Ureter (tissue), 1 donor: ENCODE data around the gene PAXX. TPM values are rescaled to one million over a fixed set of nuclear protein-coding genes. Genes with fewer than 3 reads are reported as not detected.

ENCODE experiments used
- DNase-seq: peaks from one replicate; pipeline ENCODE4 v3.0.0-alpha.2; 2020; ENCODE audit warnings: low spot score
- total RNA-seq: library from RNA; stranded (reverse); gene quantifications from one replicate; pipeline ENCODE4 v1.2.4, GENCODE V29; 2023
- donor health status: DM: yes; HTN: yes; CAD: no.

PAXX gene
- total RNA-seq, 1 donor from 2014 or later: 51.5 TPM

DNA sequence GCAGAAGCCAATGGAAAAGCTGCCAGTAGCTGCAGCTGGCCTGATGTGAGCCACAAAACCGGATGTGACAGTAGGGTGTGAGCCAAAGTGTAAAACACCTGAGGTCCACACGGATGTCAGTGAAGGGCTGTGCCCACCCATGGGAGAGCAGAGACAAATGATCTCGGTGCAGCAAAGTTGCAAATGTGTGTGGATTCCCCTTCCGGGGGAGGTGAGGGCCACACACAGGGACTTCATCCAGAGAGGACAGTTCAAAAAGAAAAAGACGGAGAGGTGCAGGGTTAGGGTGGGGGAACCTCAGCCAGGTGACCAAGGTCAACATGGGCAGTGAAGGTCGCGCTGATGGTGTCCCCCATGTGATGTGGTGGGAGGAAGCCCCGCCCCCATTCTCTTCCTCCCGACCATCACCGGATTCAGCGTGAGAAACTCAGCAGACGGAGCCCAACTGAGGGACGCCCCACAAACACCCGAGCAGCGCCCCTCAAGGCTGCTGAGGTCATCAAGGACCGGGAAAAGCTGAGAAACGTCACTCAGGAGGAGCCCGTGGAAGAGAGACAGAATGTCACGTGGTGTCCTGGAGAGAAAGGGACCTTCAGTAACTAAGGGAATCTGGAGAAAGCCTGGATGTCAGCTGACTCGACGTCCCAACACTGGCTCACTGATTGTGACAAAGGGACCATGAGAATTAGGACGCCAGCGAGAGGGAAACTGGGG is 26.3 kb upstream of the PAXX start:
- DNase-seq: no peak

DNA sequence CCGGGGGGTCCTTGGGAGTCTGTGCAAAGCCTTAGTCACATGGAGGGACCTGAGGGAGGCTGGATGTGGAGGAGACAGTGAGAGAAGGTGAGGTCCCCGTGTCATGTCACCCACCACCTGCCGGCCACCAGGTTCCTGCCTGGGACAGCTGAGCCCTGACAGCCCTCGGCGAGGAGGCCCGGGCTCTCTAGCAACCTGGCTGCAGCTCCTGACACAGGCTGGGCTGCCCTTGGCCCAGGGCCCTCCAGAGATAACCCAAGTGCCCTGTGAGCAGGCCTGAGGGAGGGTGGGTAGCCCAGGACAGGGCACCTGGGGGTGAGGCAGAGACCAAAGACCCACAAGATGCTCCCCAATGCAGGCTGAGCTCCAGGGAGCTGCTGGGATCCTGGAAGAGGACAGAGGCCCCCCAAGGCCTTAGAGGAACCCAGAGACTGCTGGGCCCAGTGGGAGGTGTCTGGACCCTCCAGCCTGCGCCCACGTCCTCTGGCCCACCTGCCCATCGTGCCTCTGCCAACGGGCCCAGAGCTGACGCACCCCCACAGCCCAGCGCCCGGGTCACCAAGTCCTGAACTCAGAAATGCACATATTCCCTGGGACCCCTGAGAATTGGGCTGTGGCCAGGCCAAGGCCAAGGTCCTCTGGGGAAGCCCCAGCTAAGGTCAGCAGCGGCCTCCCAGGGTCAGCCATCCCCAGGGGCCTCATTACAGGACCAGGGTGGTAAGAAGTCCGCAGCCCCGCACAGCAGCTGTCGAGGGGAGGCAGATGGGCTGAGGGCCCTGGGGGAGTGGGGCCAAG is 23.7 kb upstream of the PAXX start:
- DNase-seq: no peak

DNA sequence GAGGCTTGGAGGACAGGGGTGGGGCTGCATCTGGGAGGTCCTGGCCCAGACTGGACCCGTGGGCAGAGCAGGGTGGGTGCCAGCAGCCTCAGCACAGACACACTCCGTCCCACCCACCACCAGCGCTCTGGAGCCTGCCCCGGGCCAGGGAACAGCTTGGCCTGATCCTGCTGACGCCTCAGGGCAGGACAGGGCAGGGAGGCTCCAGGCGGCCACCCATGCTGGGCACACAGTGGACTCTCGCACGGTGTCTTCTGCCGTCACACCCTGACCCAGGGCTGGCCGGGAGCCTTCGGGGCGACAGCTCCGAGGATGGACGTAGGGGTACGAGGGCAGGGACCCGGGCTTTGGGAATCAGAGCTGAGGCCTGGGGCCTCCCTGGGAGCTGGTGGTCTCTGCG is 23.1 kb upstream of the PAXX start:
- no peak for DNase-seq

DNA sequence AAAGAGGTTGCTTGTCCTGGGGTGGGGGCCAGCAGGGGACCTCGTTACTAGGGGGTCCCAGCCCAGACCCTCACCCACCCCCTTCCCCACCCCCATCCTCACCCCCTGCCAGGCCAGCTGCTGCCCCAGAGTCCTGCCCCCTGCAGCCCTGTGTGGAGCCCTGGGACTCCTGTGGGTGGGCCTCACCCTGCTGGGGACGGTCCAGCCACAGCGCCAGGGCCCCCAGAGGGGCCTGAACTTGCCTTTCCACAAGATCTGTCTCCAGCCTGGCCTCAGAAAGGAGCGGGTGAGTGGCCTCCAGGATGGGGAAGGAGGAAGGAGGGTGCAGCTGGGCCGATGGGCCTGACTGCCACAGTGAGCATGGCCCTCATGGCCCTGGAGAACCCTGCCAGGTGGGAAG is 22.4 kb upstream of the PAXX start:
- no peak for DNase-seq

DNA sequence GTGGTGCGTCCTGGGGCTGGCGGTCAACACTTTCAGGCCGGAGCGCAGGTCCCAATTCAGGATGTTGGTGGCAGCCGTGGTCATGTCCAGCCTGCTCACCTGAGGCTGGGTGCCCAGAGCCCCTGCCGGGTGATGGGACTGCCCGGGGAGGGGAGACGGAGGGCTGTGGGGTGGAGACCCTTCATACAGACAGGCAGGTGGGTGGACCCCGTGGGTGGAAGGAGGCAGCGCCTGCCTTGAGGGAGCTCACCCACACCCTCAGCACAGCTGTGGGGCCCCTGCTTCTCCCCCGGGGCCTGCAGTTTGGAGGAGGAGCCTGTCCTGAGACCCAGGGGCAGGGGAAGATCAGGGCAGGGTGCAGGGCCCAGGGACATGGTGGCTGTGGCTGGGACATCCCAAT is 21.9 kb upstream of the PAXX start:
- DNase-seq: no peak

DNA sequence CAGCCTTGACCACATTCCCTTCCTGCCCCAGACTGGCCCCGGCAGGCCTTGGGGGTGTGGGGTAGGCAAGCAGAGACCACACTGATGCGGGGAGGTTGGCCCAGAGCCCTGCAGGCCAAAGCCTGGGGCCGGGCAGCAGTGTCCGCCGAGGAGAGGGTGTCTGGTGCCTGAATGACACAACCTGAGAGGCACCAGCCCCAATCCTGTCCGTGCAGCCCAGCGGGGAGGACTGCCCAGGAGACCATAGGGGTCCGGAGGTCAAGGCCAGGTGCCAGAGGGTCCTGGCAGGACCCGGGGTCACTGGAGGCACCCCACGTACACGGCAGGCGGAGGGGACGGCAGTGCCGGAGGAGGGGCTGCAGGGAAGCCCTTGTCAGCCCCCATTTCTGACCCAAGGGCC is 20.5 kb upstream of the PAXX start:
- no peak for DNase-seq

DNA sequence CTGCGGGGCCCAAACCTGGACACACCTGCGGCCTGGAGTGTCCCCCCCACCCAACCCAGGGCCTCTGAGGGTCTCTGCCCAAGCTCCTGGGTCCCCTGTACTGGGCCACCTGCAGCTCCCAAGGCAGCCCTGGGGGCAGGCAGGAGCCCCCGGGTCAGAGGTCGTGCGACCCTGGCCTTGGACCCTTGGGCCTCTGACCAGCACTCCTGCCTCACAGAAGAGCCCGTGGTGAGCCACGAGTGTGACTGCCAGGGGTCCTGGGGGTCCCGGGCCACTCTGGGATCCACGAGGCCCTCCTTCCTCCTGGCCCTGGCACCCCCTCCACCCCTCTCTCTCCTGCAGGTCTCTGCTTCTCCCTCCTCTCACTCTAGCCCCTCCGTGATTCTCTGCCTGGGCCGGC is 19.9 kb upstream of the PAXX start:
- no peak for DNase-seq

DNA sequence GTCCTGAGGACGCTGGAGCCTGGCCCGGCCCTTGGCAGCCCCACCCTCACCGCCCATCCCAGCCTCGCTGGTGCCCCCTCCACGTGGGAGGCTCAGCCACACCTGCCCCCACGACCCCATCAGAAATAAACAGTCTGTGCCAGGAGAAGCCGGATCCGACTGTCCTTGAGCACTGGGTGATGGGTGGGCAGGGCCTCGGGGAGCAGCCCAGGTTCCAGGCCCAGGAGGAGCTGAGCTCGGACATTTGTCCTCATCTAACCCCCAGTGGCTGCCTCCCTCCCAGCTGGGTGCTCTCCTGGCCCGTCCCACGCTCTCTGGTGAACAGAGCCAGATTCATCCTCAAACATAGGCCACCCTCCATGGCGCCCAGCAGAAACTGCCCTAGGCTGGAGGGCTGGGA is 19.5 kb upstream of the PAXX start:
- no peak for DNase-seq

DNA sequence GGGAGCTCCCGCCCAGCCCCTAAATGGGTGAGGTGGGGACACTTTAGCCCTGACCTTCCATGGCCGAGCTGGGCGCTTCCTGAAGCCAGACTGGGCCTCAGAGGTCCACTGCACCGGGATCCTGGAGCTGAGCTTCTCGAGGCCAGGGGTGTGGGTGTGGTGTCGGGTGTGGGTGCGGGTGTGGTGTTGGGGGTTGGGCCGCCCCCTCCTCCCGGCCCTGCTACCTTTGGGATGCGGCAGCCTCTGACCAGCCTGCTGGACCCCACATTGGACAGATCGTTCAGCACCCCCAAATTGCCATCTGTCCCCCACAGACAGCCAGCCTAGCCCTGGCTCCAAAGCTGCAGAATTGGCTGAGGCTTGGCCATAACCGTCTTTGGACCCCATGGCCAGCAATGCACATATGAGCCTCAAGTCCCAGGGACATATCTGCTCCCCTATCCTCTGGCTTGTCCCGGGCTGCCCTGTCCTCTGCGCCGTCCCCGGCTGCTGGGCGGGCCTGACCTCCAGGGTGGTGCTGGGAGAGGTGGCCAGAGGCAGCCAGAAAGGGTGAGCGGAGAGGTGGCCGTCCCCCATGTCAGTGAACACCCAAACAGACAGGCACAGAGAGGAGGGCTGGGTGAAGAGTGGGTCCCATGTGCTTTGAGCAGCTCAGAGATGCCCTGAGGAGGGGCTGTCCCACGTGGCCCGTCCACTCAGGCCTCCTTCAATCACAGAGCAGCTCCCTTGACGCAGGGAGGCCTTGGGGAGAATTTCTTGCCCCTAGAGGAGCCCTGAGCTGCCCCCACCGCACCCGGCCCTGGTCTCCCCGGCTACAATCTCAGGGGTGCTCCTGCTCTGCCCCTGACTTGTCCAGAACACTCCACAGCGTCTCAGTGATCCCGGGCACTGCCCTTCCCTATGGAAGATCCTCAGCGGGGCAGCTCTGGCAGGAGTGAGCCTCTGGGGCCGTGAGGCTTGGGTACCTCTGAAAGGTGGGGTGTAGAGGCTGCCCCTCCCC is 18.3 kb upstream of the PAXX start:
- DNase-seq: no peak

DNA sequence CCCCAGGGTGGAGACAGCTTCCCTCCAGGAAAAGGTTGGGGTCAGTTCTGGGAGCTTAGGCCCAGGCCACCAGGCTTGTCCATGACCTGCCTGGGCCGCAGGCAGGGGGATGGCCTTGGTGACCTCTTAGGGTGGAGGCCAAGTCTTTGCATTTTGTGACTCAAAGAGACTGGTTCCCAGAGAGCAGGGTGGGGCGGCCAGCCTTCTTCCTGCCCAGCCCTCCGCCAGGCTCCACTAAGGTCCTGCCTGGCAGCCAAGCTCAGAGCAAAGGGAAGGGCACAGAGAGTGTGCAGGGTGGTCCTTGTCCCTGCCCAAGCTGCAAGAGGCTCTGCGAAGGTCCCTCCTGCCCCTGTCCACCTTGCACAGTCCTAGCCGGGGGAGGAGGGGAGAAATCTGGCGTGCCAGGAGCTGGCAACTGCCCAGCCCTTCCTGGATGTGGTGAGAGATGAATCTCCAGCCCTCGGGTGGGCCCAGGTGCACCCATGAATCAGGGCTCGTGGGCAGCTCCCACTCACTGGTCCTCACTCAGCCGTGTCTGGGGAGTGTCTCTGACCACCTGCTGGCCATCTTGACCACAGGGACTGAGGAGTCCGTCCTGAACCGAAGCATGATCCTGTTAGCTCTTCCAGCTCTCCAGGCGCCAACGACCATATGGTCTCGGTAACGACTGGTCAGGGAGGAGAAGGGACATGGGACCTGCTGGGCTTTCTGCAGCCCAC is 17.2 kb upstream of the PAXX start:
- DNase-seq: no peak

DNA sequence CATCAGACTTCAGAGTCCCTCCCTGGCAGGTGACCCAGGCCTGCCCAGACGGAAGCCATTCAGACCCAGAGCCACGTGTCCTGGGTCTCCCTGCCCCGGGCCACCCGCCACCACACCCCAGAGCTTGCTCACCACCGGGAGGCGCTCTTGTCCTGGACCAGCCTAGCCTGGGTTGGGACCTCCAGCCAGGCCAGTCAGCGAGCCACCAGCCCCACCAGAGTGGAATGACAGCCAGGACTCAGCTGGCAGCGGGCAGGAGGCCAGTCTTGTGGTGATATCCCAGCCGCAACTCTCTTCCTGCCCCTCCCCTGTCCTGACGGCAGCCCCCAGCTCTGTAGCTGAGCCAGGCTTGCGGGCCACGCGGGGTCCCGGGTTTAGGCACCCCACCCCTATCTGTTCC is 16.6 kb upstream of the PAXX start:
- DNase-seq: no peak

DNA sequence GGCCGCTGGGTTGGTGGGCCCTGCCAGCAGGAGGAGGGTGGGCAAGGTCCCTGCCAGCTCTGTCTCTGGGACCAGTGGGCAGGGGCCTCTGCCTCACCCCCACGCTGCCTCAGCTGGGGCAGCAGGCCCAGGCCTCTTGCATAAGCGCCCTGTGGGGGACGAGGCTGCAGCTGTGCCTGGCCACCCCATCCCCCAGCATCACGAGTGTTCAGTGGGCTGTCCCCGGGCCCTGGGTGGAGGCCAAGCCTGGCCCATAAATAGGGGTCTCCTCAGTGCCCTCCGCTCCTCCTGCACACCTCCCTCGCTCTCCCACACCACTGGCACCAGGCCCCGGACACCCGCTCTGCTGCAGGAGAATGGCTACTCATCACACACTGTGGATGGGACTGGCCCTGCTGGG is 15.0 kb upstream of the PAXX start, which contains the start of gene PTGDS:
PTGDS (plus strand) TSS at position 282 of the 400 bp plus-strand sequence; CDS start at position 357, 75 bp downstream.
- DNase-seq: no peak

DNA sequence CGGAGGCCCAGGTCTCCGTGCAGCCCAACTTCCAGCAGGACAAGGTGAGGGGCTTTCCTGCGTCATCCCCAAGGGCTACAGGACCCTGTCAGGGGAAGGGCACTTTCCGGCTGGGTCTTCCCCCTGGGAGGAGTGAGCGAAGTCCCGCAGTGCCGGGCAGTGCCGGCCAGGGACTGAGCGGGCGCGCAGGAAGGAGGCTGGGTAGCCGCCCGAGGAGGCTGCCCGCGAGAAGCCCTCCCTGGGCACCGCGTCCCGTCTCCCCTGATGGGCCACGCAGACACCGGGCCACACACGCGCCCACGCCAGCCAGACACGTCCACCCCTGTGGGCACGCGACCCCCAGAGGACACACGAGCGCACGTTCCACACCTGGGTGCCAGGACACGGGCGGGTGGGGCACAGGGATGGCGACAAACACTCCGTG is 14.6 kb upstream of the PAXX start:
- DNase-seq: no peak

DNA sequence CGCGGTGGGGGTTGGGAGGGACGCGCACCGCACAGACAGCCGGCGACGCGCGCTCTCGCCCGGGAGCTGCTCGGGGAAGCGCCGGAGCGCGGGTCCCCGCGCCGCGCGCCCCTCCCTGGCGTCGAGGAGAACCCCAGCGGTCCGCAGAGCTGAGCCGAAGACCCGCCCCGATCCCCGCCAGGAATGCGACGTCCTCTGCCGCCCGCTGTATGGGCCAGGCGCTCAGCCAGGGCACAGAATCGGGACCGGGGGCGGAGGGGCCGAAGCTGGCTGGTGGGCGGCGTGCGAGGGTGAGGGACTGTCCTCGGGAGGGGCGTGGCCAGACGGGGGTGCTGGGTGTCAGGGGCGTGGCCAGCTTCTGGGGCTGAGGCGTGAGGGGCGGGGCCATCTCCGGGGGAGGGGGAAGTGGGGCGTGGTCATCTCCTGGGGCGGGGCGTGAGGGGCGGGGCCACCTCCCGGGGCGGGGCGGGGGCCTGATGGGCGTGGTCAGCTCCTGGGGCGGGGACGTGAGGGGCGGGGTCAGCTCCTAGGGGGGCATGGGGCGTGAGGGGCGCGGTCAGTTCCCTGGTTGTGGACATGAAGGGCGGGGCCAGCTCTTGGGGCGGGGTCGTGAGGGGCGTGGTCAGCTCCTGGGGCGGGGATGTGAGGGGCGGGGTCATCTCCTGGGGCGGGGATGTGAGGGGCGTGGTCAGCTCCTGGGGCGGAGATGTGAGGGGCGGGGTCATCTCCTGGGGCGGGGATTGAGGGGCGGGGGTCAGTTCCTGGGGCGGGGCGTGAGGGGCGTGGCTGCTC is 14.0 kb upstream of the PAXX start:
- peak; percentile 73 for DNase-seq

DNA sequence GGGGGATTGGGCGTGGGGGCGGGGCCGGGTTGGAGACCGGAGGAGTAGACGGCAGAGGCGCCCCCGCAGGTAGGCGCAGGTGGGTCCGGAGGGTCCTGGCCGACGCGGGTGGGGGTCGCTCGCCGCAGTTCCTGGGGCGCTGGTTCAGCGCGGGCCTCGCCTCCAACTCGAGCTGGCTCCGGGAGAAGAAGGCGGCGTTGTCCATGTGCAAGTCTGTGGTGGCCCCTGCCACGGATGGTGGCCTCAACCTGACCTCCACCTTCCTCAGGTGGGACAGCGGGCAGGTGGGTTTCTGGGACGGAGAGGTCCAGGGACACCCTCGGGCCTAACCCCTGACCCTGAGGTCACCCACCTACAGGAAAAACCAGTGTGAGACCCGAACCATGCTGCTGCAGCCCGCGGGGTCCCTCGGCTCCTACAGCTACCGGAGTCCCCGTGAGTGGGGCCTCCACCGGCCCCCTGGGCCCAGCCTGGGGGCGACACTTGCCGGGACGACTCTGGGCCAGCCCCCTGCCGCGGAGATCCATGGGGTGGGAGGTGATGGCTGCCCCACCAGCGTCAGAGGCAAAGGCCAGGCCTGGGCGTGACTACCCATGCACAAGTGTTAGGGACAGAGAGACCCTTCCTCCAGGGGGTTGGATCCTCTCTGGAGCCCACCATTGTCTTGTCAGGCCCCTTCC is 13.2 kb upstream of the PAXX start:
- no peak for DNase-seq

DNA sequence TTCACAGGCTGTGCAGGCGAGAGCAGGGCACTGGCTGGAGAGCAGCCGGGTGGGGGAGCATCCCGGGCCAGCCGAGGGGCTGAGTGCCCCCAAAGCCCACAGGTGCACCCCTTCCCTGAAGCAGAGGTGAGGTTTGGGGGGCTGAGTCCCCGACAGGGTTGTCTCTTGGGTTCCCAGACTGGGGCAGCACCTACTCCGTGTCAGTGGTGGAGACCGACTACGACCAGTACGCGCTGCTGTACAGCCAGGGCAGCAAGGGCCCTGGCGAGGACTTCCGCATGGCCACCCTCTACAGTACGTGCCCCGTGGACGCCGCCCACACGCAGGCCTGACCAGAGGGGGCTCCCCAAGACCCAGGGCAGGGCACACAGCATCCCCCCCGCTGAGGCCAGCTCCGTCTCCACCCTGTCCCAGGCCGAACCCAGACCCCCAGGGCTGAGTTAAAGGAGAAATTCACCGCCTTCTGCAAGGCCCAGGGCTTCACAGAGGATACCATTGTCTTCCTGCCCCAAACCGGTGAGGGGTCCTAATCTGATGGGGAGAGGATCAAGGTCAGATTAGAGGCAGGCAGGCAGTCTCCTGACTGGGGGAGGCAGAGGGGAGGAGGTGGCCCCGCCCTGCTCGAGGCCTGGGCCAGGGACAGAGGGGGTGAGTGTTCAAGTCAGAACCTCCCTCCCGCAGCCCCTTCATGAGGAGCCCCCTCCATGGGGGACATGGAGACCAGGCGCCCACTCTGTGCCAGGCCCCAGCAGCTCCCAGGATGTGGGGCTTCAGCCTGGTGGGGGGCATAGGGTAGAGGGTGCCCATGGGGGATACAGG is 12.2 kb upstream of the PAXX start:
- no peak for DNase-seq

DNA sequence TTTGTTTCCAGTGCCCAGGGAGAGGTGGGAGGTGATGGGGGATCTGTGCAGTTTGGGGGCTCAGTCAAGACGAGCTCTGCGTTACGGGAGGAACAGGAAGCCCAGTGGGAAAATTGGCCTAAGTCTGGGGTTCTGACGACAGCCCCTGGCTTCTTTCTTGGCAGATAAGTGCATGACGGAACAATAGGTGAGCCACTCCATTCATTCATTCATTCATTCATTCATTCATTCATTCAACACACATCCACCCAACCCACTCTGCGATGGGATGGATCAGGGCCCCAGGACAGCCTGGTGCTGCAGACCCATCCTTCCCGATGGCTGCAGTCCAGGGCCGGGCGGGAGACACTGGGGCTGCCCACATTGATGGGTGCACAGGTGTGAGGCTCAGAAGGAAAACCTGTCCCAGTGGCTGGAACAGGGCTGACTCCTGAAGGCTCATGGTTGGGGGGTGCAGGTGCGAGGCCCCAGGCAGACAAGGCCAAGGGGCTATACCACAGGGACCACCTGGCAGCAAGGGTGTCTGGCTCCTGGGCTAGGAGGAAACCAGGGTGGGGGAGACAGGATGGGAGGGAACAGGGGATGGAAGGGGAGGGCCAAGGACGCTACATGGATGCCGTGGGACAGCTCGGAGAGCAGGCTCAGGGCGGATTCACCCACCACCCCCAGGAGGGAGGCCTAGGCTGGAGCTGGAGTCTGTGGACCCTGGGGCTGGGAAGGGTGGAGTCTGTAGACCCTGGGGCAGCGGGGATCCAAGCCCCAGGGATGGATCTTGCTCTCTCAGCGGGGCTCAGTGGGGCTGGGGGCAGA is 11.3 kb upstream of the PAXX start:
- no peak for DNase-seq

DNA sequence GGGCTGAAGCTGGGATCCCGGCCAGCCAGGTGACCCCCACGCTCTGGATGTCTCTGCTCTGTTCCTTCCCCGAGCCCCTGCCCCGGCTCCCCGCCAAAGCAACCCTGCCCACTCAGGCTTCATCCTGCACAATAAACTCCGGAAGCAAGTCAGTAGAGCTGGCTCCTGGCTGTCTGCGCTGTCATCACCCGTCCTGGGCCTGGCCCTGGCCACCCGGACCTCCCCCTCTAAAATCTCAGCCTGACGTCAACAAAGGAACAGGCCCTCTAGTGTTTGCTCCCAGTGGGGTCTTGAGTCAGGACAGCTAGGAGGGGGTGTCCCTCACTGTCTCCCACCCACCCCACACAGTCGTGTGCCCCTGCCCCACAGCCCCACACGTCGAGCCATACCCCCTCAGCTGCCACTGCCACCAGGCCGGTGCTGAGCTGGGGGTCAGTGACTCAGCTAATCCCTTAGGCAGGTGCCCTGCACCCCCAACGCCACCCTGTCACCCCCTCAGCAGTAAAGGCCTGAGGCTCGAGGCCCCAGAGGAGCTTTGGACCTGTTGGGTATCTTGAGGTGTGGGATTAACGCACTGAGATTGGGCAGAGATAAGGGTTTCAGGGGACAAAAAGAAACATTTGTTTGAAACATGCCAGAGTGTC is 10.5 kb upstream of the PAXX start:
- DNase-seq: no peak
